ENCODE measurements around the gene MTHFD1L.

The MTHFD1L gene

DNA sequence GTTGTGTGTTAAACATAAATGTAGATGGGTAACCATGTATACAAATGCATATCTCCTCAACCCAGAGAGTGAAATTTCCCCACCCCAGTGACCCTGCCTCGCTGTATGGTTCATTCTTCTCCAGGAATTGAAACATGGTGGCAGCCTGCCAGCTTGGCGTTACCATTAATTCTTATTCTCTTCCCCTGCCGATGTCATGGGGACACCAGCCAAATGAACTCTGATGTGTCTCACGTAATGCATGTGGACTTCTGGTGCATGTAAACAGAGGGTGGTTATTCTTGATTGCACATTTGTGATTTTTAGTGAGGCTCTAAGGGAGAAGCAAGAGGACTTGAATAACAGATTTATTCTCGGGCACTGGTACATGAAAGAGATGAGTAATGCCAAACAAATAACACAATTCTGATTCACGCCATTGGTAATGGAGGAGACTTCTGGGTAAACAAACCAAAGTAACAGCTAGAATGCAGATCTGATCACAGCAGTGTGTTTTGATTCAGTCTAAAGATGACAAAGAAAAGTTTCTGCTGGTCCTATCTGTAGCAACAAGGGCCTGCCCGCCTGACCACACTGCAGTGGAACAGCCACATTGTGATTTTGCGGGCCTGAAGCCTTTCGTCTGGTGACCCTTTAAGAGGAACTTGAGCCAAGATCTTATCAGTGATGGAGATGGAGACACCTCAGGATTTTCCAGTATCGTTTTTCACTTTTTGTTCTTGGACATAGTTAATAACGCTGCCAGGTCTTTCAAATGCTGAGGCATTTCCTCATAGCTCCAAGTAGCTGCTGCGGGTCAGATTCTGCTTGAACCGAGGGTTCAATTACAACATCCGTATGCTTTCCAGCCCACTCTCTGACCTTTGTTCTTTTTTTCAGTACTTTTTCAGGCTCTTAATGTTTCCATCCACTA lies 202.4 kb downstream of the MTHFD1L start:
- no peak overlapping the region for H3K4me3 ChIP-seq (ENCODE audit: low read length)
- DNase-seq (ENCODE audit: low read depth): peak; percentile 97
- TF ChIP-seq, protein P1, sequence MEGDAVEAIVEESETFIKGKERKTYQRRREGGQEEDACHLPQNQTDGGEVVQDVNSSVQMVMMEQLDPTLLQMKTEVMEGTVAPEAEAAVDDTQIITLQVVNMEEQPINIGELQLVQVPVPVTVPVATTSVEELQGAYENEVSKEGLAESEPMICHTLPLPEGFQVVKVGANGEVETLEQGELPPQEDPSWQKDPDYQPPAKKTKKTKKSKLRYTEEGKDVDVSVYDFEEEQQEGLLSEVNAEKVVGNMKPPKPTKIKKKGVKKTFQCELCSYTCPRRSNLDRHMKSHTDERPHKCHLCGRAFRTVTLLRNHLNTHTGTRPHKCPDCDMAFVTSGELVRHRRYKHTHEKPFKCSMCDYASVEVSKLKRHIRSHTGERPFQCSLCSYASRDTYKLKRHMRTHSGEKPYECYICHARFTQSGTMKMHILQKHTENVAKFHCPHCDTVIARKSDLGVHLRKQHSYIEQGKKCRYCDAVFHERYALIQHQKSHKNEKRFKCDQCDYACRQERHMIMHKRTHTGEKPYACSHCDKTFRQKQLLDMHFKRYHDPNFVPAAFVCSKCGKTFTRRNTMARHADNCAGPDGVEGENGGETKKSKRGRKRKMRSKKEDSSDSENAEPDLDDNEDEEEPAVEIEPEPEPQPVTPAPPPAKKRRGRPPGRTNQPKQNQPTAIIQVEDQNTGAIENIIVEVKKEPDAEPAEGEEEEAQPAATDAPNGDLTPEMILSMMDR (conservative IDR thresholded peaks at IDR 0.05; ENCODE audit: low read length): no peak

DNA sequence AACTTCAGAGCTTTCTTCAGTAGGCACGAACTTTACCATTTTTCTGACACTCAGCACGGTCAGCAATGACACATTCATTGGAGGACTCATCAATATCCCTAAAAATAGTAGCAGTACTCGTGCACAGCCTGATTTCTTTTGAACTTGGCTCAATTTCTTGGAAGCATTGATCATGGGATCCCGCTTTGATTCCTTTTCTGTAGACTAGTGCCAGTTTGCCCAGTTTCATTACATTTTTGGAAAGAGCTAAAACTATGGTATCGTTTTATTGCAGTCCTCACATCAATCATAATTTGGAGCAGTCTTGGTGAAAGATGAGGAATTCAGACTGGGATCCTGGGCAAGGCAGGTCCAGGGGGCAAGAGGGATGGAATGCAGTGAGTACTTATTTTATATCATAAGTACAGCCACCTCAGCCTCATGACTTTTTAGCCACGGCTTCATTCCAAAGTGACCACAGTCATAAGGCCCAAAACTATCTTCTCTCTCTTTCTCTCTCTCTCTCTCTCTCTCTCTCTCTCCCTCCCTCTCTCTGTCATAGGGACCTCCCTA lies 203.3 kb downstream of the MTHFD1L start:
- TF ChIP-seq, protein P1 (conservative IDR thresholded peaks at IDR 0.05; ENCODE audit: low read length): no peak
- H3K4me3 ChIP-seq (ENCODE audit: low read length): no peak overlapping the region
- DNase-seq (ENCODE audit: low read depth): peak; percentile 89

DNA sequence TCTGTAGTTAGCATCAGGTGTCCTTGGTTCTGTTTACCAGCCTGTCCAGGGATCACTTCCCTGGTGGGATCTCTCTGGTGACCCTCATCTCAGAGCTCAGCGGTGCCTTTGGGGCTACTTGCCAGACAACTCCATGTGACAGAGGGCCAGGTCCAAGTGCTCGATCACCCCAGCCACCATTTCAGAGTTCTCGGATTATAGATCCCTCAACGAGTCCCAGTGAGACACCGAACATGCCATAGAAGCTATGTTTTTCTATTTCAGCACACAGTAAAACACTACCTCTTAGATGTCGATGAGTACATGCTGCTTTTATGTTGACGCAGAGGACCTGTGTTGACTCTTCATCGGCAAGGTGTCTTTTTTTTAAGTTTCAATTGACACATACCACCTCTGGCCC lies 204.1 kb downstream of the MTHFD1L start:
- DNase-seq (ENCODE audit: low read depth): no peak
- H3K4me3 ChIP-seq (ENCODE audit: low read length): no peak overlapping the region

DNA sequence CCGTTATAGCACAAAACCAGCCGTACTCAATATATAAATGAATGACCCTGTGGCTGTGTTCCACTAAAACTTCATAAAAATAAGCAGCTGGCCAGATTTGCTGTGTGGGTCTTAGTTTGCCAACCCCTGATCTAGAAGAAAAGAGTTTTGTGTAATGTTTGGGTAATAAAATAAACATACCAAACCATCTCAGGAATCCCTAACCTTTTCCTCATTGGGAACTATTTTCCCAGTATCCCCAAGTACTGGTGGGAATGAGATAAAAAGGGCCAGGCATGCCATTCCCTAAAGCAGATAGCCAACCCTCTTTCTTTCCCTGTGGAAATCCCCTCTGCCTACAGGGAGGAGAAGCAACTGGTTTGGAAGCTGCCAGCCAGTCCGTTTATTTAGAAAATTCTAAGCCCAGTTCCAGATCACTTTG lies 205.1 kb downstream of the MTHFD1L start:
- DNase-seq (ENCODE audit: low read depth): peak; percentile 60
- peak overlapping the region; percentile 20 for H3K4me3 ChIP-seq (ENCODE audit: low read length)
- TF ChIP-seq, protein P1 (conservative IDR thresholded peaks at IDR 0.05; ENCODE audit: low read length): no peak

More for the DNA sequence above, 204.1 kb downstream of the MTHFD1L start:
- TF ChIP-seq, protein P1 (conservative IDR thresholded peaks at IDR 0.05; ENCODE audit: low read length): no peak

DNA sequence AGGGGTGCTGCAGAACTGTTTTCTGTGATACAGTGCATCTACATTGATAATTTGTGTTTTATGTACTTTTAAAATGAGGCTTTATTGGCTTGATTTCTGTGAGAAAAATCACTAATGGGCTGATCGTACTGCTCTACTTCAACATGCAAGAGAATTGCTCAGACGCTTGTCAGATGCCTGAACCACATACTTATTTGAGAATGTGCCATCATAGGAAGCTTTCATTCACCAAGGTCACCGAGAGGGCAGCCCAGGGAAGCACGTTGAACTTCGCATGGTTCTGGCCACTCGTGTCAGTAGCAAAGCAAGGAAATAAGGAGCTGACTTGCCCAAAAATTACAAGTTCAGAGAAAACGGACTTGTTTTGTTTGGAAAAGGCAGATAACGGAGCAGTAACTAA lies 205.8 kb downstream of the MTHFD1L start:
- DNase-seq (ENCODE audit: low read depth): peak; percentile 88
- H3K4me3 ChIP-seq (ENCODE audit: low read length): peak overlapping the region; percentile 20
- TF ChIP-seq, protein P1 (conservative IDR thresholded peaks at IDR 0.05; ENCODE audit: low read length): no peak

DNA sequence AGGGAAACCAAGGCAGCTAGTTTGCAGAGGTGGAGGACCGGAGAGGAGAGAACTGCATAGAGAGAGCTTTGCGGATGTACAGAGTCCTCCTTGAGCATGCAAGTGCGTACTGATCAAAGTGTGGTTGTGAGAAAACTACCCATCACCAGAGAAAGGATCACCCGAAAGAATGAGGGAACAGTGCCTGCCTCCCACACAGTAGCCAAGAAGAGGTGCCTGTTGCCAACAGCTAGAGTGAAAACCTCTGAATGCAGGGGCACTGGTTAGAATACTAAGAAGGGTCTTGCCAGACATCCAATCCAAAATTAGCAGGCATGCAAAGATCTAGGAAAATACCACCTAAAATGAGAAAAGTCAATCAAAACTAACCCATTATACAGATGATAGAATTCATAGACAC lies 207.6 kb downstream of the MTHFD1L start:
- no peak for DNase-seq (ENCODE audit: low read depth)
- TF ChIP-seq, protein P1 (conservative IDR thresholded peaks at IDR 0.05; ENCODE audit: low read length): no peak
- H3K4me3 ChIP-seq (ENCODE audit: low read length): no peak overlapping the region

DNA sequence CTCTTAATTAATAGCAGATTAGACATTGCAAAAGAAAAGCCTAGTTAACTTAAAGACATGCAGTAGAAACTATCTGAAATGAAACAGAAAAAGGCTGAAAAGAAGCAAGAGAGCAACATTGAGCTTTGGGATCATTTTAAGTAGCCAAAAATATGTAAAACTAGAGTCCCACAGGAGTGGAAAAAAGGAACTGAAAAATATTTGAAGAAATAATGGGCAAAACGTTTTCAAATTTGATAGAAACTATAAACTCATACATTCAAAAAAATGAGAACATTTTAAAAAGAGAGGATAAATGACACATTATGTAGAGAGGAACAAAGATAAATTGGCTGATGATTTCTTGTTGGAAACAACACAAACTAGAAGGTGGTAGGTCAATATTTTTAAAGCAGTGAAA lies 208.2 kb downstream of the MTHFD1L start:
- DNase-seq (ENCODE audit: low read depth): no peak
- no peak overlapping the region for H3K4me3 ChIP-seq (ENCODE audit: low read length)

More for the DNA sequence above, 208.2 kb downstream of the MTHFD1L start:
- TF ChIP-seq, protein P1 (conservative IDR thresholded peaks at IDR 0.05; ENCODE audit: low read length): no peak

All from AG10803 (cell line).